Measurements from ENCODE around the gene SPATA13. TPM values are rescaled to one million over a fixed set of nuclear protein-coding genes. Genes with fewer than 3 reads are reported as not detected.
"Not testable (repeated sequence)": the region's sequence is repeated elsewhere in the genome, so short reads cannot be mapped to it uniquely, and the experiment has no call there.

Gene SPATA13
- total and polyA plus RNA-seq, 12 donors: 20.0 to 85.5 (median 31.0) TPM

DNA sequence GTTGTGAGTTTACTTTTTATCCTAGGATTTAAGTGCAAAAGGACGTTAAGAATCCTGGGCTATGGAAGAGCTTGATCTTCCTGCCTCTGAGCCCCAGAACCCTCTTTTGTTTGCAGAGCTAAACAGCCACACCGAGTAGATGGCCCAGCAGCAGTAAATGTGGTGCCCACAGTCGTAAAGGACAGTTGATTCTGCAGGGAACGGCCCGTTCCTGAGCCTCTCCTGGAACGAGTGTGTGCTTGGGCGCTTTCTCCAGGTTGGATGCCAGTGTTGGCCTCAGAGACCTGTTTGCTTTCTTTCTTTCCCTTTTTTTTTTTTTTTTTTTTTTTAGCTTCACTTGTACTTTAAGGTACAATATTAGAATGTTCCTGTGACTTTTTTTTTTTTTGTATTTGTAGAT, 41.7 kb downstream of the SPATA13 start:
- no peak for DNase-seq
- Histone ChIP-seq H3K36me3 (replicated peaks in 1 of 2) (no peaks in the 10 kb centered on the region), H3K9me3 (replicated peaks in 1 of 3) (no peaks in the 10 kb centered on the region), H3K4me3 (no peak overlapping the region), H3K27ac (no peak overlapping the region), H3K27me3 (no peaks in the 10 kb centered on the region), H3K4me1 (replicated peaks in 1 of 2) (no peaks in the 10 kb centered on the region)
- 89 to 93% (median 91%) methylated on average over 7 of the region's 7 CpGs for WGBS, 4 donors
- TF ChIP-seq POLR2A (IDR thresholded peaks at IDR 0.05): no peak
- TF ChIP-seq, protein P1, sequence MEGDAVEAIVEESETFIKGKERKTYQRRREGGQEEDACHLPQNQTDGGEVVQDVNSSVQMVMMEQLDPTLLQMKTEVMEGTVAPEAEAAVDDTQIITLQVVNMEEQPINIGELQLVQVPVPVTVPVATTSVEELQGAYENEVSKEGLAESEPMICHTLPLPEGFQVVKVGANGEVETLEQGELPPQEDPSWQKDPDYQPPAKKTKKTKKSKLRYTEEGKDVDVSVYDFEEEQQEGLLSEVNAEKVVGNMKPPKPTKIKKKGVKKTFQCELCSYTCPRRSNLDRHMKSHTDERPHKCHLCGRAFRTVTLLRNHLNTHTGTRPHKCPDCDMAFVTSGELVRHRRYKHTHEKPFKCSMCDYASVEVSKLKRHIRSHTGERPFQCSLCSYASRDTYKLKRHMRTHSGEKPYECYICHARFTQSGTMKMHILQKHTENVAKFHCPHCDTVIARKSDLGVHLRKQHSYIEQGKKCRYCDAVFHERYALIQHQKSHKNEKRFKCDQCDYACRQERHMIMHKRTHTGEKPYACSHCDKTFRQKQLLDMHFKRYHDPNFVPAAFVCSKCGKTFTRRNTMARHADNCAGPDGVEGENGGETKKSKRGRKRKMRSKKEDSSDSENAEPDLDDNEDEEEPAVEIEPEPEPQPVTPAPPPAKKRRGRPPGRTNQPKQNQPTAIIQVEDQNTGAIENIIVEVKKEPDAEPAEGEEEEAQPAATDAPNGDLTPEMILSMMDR (IDR thresholded peaks at IDR 0.05): no peak
- intact Hi-C loops (cut with DNase I): no loop called here

DNA sequence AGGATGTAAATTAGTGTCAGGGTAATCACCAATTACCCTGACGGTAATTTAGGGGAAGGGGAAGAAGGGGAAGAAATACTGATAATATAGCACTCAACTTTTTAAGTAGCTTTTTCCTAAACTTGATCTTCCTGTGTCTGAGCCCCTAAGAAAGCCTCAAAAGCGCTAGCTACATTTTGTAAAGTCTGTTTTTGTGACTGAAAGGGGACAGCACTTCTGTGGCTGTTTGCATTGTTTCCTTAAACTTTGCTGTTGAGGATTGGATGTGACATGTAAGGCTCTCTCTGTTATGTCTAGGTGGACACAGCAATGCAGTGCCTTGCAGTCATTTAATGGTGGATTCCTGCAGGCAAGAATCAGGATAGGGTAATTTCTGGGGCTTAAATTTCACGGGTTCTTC, 42.8 kb downstream of the SPATA13 start:
- peaks cover 6 to 8% of the 10 kb centered on the region in 2 donors for H3K4me1 ChIP-seq (replicated peaks in 1 of 2)
- 44 to 55% (median 49%) methylated on average over 3 of the region's 3 CpGs for WGBS, 4 donors
- no peak overlapping the region for H3K27ac ChIP-seq
- intact Hi-C loops (cut with DNase I): no loop called here
- H3K9me3 ChIP-seq (replicated peaks in 1 of 3): no peaks in the 10 kb centered on the region
- no peak overlapping the region for H3K4me3 ChIP-seq
- H3K27me3 ChIP-seq: no peaks in the 10 kb centered on the region
- no peak for DNase-seq
- no peaks in the 10 kb centered on the region for H3K36me3 ChIP-seq (replicated peaks in 1 of 2)
- TF ChIP-seq POLR2A (IDR thresholded peaks at IDR 0.05): no peak
- TF ChIP-seq, protein P1 (IDR thresholded peaks at IDR 0.05): no peak

DNA sequence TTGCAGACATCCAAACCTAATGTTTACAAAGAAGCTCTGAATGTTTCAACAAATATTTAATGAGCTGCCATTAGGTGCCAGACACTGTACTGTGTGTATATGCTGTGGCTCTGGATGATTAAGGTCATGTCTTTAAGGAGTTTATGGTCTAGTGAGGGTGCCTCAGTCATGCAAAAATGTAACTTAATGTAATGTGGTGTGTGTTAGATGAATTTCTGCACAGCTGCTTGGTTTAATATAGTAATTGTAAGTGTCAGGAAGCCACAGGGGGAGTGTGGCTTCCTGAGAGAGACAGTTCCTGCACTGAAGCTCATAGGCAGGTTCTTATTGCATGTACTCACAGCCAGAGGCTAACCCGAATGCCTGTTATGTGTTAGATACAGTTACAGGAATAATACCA, 43.3 kb downstream of the SPATA13 start:
- Histone ChIP-seq H3K9me3 (replicated peaks in 1 of 3) (no peaks in the 10 kb centered on the region), H3K4me3 (no peak overlapping the region), H3K27me3 (no peaks in the 10 kb centered on the region), H3K36me3 (replicated peaks in 1 of 2) (no peaks in the 10 kb centered on the region), H3K4me1 (replicated peaks in 1 of 2) (peaks cover 9 to 12% of the 10 kb centered on the region in 2 donors), H3K27ac (no peak overlapping the region)
- no peak for TF ChIP-seq POLR2A (IDR thresholded peaks at IDR 0.05)
- TF ChIP-seq, protein P1 (IDR thresholded peaks at IDR 0.05): no peak
- 38 to 63% (median 59%) methylated on average over 1 of the region's 1 CpG for WGBS, 4 donors
- intact Hi-C loops (cut with DNase I): no loop called here
- DNase-seq: no peak

DNA sequence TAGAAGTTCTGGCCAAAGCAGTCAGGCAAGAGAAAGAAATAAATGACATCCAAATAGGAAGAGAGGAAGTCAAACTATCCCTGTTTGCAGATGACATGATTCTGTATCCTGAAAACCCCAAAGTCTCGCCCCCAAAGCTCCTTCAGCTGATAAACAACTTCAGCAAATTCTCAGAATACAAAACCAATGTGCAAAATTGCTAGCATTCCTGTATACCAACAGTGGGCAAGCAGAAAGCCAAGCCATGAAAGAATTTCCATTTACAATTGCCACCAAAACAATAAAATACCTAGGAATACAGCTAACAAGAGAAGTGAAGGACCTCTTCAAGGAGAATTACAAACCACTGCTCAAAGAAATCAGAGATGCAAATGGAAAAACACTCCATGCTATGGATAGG, 44.6 kb downstream of the SPATA13 start:
- H3K4me3 ChIP-seq; H3K9me3 ChIP-seq (replicated peaks in 1 of 3); intact Hi-C loops (cut with DNase I); H3K27ac ChIP-seq; DNase-seq; H3K36me3 ChIP-seq (replicated peaks in 1 of 2); H3K27me3 ChIP-seq: not testable (repeated sequence)
- H3K4me1 ChIP-seq (replicated peaks in 1 of 2): peaks cover 12 to 13% of the 10 kb centered on the region in 2 donors
- WGBS, 4 donors: 90 to 97% (median 92%) methylated on average over 1 of the region's 1 CpG

DNA sequence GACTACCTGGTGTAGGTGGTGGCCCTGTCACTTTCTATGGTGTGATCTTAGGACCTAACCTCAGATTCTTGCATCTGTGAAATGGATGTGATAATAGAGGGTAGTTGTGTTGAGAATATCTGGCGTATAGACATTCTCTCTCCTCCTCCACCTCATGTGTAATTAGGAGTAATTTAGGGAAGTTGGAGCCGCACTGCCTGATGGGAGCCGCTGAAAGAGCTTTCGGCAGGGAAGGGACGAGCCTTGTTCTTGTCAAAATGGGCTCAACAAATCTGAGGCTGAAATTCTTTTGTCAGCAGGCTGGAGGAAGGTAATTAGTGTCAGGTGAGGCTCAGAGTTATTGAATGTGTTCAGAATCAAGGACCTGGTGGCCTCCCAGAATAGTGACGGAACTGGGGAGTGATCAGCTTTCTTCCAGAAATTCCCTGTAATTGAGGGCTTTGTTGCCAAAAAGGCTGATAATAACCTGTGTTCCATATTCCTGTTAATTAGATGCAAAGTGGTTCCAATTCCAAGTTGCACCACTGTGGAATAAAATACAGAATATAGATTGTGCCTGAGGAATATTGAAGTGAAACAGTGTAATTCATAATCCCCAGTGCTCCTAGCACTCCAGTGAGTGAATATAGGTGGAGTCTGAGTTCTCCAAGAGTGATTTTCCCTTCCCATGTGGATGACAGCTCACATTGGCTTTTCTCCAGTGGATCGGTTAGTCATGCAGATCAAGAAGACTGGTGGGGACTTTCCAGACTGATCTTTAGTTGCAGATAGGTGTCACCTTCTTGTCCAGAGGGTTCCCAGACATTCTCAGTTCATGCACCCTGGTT, 47.5 kb downstream of the SPATA13 start:
- TF ChIP-seq POLR2A (IDR thresholded peaks at IDR 0.05): no peak
- TF ChIP-seq, protein P1 (IDR thresholded peaks at IDR 0.05): no peak
- no peaks in the 10 kb centered on the region for H3K27me3 ChIP-seq
- H3K9me3 ChIP-seq (replicated peaks in 1 of 3): no peaks in the 10 kb centered on the region
- peak overlapping the region in 4 of 5 donors; percentile 22 to 72 (median 66) for H3K27ac ChIP-seq
- intact Hi-C loops (cut with DNase I): no loop called here
- DNase-seq: peak; percentile 70 to 88 (median 84)
- no peaks in the 10 kb centered on the region for H3K36me3 ChIP-seq (replicated peaks in 1 of 2)
- H3K4me1 ChIP-seq (replicated peaks in 1 of 2): peaks cover 12 to 21% of the 10 kb centered on the region in 2 donors
- 47 to 66% (median 57%) methylated on average over 7 of the region's 7 CpGs for WGBS, 4 donors
- peak overlapping the region in 1 of 4 donors; percentile 3 for H3K4me3 ChIP-seq

Measured in adrenal gland (tissue), 12 donors.